Activated CD4-positive, CD25-positive, alpha-beta regulatory T cell treated with anti-CD3 and anti-CD28 coated beads, Interleukin-2, amount 50 U/mL, for 16 hours (primary cell): ENCODE results near the gene CDO1.

Experiments
- DNase-seq: peaks from one replicate; pipeline ENCODE4 v3.0.0-alpha.2; 2020; ENCODE audit warnings: low read depth, low spot score

Gene CDO1

DNA sequence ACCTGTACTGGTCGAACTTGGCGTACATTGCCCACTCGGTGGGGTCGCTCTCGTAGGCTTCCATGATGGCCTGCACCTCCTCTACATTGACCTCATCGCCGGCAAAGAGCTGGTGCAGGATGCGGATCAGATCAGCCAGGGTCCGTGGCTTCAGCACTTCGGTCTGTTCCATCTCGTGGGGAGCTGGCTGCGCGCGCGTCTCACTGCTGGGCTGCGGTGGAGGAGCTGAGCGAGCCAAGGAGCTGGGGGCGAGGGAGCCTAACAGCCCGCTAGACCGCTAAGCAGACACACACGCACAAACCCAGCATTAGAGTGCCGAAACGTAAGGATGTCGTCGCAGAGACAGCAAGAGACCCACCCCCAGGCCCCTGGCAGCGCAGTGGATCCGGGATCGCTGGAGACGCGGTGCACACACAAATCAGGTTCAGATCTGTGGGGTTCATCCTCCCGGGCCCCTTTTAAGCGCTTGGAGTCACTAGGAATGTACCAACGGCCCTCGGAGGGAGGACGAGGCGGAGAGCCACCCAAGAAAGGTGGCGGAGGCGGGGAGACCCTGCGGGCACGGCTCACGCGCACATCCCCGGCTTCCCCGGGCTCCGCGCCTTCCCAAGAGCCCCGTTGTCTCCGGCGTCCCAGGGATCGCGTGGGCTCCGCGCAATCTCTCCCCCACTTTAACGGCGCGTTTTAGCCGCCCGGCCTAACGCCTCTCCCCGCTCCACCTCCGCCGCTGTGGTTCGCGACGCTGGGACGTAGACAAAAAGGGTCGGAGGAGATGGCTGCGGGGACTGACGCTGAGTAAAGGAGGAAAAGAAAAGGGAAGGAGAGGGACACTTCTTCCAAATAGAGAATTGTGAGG, at the start of gene CDO1:
Gene CDO1, minus strand, starts transcription at position 434 of the 856 bp plus-strand sequence. Its CDS starts 262 bp downstream, at position 172.
- no peak for DNase-seq

DNA sequence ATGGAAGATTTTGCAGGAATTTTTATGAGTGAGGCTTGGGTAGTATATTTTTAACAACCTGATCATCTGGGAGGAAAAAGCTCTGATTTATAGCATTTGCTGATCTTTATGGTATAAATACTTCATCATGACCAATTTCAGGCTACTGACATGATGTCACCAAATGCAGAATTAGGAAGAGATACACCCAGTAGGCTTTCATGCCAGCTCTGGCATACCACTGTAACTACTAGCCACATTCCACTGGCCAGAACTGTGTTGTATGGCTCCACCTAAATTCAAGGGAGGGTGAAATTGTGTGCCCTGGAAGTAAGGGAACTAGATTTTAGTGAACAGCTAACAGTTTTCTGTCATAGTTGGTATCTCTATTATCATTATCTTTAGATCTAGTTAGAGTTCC, 42.9 kb upstream of the CDO1 start:
- DNase-seq = no peak

DNA sequence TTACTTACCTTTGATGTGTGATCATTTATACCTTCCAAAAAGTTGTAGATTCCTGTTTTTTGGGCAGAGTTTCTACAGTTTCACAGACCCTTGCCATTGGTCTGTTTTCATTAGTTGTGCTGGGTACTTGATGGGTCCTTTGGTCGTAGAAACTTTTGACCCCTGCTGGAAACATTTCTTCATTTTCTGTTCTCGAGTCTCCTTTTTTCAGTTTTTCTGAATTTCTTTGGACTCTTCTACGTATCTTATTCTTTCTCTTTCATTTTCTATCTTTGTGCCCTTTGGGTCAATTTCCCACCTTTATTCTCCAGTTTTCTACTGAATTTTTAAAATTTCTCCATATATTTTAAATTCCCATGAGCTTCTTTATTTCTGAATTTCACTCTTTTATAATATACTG, 41.9 kb upstream of the CDO1 start:
- DNase-seq = no peak

DNA sequence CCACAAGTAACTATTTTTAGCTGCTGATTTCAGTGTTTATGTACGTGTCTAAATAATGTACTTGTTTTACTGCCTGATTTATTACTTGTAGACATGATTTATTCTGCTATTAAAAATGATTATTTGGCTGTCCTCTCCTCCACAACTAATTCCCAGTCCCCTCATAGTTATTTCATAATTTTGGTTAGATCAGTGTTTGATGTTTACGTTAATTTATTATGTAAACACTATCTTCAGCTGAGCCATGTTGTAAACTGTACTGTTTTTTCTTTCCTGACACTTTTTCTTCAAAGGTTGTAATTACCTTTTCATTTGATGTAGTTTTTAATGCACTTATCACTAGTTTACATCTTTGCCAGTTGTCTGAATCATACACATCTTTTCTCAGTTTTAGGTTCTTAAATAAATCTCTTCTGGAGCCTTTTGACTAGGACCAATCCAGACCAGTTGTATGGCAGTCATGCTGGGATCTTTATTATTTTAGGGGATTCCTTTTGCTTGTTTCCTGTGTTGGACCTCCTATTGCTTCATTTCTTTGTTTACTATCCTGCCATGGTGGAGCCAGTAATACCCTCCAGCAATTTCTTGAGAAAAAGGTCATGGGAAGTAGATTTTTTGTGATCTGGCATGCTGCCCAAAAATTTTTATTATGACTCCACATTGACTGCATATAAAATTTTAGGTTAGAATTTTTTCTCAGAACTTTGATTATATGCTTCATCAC, 41.3 kb upstream of the CDO1 start:
- no peak for DNase-seq

DNA sequence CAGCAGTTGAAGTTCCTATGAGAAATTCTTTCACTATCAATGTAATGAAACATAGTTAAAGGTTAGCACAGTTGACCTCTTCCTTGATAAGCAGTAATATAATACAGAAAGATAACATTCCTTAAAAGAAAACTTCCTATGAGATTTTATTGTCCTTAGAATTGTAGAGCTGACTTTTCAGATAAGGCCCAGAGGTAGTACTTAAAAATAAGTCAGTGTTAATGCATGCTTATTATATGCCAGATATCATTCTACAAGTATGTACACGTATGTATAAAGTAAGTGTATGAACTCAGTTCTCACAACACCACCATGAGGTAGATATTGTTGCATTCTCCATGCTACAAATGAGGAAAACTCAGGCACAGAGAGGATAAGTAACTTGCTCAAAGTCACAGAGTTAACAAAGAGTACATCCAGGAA, 40.6 kb upstream of the CDO1 start:
- no peak for DNase-seq

DNA sequence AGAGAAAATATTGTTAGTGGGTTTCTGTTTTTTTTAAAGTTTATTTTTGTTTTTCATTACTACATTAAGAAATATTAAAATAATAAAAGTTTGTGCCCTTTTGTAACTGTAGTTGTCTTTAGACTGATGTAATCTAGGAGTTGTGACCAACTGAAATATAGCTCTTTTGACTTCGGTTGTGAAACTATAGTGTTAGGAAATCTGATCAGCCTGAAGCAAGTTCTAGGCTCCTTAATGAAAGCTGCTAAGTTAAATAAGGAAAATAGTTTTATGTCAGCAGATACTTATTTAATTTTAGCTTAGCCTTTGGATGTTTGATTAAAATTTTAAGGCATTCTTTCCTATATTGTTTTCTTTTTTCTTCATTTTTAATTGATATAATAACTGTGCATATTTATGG, 39.5 kb upstream of the CDO1 start:
- DNase-seq = no peak

DNA sequence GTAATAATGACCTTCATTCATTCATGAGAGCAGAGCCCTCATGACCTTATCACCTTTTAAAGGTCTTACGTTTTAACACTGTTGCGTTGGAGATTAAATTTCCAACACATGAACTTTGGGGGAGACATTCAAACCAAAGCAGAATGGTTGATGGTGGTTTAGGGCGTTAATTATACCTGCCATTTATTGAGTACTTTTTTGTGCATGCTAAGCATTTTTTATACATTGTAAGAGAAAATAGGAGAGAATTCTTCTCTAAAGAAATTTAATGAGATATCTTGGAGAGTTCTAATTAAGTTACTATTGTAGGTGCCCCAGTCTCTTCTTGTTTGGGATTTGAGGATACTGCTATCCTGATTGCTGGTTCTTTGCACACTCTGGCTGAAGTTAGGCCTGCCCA, 37.7 kb upstream of the CDO1 start:
- no peak for DNase-seq

DNA sequence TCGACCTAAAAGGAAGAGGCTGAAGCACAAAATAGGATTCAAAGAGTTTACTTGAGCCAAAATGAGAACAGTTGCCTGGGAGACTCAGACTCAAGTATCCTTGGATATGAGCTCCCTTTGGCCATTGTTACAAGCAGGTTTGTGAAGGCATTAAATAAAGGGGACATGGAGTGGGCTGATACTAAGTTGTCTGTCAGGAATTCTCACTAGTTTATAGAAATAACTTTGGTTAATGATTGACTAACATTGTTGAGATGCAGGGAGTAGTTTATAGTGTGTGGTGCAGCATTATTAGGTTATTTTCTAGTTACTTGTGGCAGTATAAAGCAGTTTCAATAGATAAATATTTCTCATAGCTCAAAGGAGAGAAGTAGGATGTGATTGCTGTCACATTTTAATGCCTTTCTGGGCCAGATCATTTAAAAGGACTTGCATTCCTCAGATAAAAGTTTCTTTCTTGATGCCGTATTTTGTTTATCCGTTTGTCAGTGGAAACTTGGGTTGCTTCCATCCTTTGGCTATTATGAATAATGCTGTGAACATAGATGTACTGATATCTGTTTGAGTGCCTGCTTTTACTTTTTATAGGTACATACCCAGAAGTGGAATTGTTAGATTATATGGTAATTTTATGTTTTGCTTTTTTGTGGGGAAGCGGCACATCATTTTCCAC, 34.4 kb upstream of the CDO1 start:
- no peak for DNase-seq

DNA sequence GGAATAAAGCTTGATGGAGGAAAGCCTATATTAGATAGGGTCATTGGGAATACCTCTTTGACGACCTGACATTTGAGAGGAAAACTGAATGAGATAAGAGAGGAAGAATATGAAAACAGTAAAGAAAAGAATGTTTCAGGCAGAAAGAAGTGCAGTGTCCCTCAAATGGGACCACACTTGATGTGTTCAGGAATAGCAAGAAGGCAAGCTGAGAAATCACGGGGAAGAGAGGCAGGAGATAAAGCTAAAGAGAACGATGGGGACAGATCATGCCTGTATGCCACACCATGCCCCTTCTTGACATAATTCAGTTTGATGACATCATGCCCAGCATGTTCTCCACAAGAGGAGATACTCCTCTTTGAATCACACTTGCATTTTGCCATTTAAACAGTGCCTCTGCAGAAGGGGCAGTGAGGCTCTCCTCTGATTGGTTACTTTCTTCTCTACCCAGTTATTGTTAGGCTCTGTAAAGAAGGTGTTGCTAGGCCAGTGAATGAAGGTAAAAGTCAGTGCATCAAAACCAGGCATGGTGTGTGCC, 32.9 kb upstream of the CDO1 start:
- no peak for DNase-seq

DNA sequence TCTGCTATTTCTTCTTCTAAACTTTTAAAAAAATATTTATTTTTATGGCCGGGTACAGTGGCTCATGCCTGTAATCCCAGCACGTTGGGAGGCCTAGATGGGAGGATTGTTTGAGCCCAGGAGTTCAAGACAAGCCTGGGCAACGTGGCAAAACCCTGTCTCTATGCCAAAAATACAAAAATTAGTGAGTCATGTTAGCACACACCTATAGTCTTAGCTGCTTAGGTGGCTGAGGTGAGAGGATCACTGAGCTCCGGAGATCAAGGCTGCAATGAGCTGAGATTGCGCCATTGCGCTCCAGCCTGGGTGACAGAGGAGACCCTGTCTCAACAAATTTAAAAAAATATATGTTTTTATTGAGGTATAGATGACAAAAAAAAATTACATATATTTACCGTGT, 30.8 kb upstream of the CDO1 start:
- DNase-seq = no peak

DNA sequence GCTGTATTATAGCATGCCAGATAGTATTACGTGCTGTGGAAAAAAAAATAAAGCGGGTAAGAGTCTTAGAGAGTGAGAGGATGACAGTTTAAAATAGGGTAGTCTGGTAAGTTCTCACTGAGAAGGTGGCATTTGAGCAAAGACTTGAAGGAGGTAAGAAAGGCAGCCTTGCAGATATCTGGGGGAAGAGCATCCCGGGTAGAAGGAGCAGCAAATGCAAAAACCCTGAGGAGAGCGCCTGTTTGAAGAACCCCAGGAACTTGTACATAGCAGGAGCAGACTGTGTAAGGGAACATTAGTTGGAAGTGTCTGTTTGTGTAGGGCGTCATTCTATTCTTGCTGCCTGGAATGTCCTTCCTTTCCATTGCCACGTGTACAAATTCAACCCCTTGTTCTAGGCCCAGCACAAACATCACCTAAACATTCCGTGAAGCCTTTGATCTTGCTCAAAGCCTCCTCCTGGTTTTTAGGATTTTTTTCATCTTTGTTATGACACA, 27.9 kb upstream of the CDO1 start:
- no peak for DNase-seq

DNA sequence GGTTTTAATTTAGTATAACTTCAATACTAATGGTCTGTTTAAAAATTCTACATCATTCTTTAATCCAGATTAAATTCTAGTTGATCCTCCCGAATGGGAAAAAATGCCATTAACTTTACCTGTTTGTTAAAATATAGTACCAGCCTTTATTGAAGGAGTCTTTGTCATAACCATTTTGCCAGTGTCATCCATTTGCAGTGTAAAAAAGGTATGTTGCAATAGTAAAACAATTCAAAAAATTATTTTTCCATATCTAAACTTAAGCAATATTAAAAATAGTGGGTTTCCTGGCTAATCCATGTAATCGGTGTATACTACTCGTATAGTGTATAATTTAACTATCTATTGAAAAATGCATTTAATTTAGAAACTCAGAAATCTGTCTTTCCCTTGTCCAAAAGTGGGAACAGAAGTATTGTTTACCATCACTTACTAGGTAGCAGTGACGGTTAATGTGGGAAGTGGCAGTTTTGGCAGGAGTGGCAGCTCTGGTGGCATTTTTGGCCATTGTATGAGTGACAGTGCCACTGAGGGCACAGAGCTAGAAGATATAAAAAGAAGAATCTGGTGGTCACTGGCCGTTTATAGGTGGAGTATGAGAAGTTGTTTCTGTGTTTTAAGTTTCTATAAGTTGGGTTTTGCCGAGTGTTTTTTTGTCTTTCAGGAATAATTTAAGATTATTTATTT, 27.1 kb upstream of the CDO1 start:
- no peak for DNase-seq

DNA sequence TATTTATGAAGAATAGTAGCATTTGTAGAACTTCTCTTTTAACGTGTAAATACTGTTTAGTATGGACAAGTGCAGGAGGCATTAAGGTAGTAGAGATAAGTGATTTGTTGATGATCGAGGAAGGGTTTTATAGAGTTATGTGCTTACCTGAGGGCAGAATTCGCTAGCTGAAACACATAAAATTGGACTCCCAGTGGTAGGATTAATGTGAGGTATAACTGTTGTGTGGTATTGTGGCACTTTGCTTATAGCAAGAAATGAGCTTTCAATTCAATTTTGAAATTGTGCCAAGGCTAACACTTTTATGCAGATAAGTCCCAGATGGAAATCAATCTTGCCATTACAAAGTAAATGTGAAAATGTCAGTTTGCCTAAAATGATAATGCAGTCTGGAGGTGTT, 26.5 kb upstream of the CDO1 start:
- no peak for DNase-seq

DNA sequence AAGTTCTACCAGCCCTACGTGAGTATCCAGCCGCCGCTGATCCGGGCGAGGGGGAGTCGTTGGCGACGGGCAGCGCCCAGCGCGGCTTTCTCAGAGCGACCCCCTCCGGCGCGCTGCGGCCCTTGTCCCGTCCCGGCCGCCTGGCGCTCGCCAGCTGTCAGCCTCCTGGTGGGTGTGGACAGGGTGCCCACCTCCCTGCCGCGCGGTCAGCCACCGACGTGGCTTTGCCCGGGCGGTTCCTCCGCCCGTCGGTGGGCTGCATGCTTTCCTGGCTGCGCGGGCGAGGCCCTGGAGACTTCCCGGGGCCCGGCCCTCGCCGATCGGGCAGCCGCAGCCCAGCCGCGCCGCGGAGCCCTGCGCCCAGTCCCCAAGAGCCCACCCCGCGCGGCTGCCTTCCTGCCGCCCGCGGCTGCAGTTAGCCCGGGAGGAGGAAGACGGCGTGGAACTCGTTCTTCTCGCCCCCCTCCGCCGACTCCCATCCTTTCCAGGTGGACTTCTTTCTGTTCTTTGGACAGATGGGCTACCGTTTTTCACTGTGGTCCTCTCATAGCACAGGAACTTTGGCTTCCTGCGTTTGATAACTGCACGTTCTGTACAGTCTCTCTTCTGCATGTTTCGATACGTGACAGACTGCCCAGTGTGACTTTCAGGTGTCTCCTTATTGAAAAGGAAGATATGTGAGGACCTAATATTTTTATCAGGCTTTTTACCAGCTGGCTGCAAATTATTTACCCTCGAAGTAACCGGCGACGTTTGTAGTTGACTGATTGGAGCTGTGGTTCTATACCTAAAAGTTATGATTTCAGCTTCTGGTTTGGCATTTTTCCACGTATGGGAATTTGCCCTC, 25.9 kb upstream of the CDO1 start:
- no peak for DNase-seq

DNA sequence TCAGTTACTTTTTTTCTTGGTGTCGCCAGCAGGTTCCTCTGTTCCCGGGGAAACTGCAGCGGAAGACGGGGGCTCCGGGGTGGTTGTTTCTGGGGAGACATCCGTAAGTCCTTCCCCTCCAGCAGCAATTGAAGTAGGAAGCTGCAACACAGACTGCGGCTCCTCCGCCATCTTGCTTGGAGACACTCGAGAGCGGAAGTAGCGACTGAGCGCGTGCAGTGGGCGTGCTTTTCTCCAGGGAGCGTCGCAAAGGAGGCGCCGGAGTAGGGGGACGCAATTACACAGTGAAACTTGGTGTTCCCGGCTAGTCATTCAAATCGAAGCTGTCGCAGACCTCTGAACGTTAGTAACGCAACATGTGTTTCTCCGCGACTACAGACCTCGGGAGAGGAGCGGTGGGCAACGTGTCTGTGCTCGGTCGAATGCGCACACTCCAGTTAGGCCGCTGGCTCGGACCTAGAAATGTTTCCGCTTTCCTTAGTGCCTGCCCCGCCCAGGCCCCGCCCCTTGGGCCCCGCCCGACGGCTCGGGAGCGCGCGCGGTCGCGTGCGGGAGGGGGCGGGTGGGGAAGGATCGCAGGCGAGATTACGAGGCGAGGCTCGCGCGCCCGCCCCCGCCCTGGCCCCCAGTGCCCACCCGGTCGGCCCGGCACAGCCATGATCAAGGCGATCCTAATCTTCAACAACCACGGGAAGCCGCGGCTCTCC, 25.1 kb upstream of the CDO1 start, which contains the start of the genes AP3S1 and ATG12:
Gene AP3S1, plus strand, starts transcription at position 554 of the 707 bp plus-strand sequence. Its CDS starts 103 bp downstream, at position 657.
Gene ATG12, minus strand, starts transcription at position 184 of the 707 bp plus-strand sequence. Its CDS starts 13 bp downstream, at position 171.
- peak; percentile 82 for DNase-seq

DNA sequence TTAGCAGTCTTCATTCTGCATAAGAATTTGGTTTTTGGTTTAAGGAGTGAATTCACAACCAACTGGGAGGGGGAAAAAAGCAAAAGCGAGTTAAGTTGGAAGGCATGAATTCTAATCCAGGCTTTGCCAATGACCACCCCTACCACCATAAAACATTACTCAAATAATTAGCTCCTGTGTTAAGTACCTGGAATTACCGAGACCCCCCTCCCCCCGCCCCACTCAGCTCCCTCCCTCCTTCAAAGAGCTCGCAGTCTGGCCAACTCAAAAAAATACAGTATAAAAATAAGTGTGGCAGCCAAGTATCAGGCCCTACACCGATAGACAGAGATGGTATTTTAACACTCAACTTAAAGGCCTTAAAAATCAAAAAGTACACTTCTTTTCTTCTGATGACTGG, 24.4 kb upstream of the CDO1 start:
- no peak for DNase-seq

DNA sequence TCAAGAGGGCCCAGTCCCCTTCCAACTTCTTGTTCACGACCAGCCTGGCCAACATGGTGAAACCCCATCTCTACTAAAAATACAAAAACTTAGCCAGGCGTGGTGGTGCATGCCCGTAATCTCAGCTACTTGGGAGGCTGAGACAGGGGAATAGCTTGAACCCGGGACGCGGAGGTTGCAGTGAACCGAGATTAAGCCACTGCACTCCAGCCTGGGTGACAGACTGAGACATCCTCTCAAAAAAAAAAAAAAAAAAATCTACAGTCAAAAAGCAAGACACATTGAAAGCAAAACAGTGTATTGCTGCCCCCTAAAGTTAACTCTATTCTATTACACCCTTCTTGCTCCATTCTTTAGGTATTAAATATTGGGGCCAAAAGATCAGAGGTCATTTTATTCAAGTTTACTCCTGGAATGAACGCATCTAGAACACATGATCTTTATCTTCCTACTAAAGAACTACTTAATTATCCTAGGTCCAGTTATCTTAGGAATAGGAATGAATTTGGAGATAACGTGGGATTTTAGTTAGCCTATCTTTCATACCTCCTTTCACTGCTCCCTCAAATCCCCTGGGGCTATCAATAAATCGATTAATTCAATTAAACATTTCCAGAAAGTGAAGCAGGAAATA, 22.5 kb upstream of the CDO1 start:
- no peak for DNase-seq

DNA sequence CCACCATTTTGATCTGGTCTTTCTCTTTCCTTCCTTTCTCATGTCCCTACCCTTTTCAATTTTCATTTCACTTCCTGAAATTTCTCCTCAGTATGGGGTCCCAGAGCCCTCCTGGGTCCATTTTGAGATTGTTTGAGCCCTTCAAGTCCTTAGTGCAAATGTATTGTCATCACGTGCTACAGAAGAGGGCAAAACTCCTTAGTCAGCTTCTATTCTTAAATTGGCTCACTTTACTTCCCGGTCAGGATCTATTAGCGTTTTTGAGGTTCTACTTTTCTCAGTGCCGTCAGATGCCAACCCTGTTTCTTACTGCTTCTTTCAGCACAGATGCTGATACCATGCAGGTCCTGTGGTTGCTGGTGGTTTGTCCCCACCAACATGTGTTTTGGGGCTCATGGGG, 19.0 kb upstream of the CDO1 start:
- no peak for DNase-seq

DNA sequence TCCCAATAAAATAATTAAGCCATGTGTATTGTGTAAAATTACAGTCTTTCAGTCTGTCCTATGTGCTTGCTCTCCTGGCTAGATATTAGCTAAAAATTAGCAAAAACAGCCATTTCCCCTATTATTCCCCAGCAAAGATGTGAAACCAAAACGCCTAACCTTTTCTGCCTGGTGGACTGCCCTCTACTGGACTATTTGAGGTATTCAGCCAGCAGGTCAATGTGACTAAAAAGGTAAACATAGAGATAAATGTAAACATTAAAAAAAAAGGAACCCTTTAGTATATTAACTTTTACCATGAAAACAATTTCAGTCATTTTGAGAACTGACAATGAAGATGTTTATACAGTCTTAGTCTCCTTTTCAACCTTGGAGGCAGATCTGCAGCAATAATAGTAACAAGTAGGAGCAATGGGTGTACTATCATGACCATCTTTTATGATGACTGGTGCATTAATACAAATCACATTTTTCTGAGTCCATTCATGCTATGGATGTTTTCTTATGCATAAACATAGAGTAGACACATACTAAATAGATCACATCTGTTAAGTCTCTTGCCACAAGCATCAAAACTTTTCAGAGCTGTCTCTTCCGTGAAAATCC, 14.8 kb upstream of the CDO1 start:
- DNase-seq = no peak
